GM18499 (cell line): ENCODE measurements around the gene LRRC7.
"Not testable (repeated sequence)": the region's sequence is repeated elsewhere in the genome, so short reads cannot be mapped to it uniquely, and the experiment has no call there.

Experiments used
- ATAC-seq: cut with Tn5 transposase; IDR thresholded peaks from one replicate; pipeline ENCODE4 v1.9.1; 2021; ENCODE audit warnings: moderate number of reproducible peaks; ENCODE audit not compliant: insufficient read depth, unreplicated experiment

LRRC7 gene

DNA sequence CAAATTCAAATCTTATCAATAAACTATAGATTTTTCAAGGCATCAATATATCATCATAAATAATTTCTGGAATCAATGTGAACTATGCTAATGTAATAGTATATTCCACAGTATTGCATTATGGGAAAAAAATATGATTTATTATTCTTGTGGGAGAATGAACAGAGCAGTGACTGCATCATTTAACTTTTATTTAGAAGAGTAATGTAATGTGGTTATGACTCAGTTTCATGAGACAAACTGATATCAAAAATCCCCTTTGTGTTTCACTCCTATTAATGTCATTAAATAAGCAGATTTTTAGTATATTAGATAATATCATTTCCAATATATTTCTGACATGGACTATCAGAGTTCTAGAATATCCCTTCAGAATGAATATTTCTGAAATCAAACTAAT, 450.0 kb downstream of the LRRC7 start:
- ATAC-seq = no peak

DNA sequence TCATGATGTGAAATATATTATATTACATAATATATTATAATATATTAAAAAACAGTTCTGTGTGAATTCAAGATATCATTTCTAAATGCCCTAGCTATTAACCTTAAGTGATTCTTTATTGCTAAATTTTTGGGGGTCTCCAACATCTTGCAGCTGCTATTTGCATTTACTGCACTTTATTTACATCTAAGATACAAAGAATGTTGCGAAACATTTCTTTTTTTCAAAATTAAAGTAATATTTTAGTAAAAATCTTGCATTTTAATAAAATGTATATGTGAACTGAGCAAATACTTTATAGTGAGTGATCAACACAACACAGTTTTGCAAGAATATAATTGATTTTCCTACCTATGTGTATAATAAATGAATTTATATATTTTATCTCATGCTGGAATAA, 456.6 kb downstream of the LRRC7 start:
- ATAC-seq = no peak

DNA sequence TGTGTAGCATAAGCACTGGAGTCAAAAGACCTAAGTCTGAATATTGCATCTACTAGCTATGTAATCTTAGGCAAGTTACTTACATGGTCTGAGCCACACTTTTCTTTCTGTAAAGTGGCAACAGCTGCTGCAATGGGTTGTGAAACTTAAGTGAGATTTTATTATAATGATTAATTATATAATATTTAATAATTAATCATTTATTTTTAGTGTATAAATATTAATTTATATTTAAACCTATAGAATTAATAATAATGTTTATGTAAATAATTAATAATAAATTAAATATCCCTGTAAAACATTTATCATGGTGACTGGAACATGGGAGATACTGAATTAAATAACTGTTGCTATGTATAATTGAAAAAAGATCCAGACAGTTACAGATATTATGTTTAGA, 457.3 kb downstream of the LRRC7 start:
- no peak for ATAC-seq

DNA sequence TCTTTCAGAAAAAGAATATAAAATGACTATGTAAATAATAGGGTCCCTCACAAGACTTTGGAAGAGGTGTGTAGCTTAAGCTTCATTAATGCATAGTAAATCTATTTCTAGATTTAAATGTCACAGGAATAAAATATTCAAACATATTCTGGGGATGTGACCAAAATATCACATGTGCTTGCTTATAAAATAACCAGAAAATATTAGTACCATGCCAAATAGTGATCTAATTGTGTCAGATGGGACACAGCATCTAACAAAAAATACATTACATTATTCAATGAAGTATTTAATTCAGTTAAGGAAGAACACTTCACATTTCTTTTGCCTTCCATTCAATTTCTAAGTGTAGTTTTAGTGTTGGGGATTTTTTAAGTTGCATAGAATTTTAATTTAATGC, 458.1 kb downstream of the LRRC7 start:
- no peak for ATAC-seq

DNA sequence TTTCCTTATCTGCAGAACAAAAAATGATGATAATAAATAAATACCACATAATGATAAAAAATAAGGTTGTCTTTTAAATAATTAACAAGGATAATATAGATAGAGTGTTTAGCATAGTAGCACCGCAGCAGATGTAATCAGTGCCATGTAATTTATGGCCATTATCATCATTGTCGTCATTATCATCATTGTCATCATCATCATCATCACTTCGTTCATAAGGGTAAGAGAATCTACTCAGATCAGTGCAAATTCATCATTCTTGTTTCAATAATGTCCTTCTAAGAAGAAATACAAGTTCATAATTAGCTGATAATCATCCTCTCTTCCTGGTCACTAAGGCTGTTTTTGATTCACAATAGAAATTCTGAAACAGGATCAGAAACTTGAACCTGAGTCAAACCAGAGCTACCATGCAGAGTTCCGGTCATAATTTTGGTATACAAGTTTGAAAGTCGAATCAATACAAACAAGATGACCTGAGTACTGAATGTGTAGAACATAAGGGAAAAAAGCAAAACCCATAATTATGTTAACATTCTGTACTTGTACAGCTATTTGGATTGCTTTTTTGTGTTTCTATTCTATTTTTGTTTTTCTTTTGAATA, 465.6 kb downstream of the LRRC7 start:
- ATAC-seq = peak; percentile 88

DNA sequence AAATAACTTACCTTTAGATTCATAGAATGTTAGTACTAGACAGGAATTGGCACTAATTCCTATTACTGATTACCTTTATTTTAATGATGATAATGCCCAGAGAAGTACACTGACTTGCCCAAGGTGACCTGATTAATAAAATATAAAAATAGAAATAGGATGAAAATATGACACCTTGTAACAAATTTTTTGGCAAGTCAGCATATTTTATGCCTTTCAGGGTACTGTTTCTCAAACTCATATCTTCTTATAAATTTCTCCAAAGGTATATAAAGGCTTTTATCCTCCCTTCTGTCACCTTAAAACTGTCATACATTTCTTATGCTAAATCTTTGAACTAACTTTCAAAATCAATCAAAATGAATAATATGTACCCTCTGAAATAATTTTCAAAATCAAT, 466.2 kb downstream of the LRRC7 start:
- no peak for ATAC-seq

DNA sequence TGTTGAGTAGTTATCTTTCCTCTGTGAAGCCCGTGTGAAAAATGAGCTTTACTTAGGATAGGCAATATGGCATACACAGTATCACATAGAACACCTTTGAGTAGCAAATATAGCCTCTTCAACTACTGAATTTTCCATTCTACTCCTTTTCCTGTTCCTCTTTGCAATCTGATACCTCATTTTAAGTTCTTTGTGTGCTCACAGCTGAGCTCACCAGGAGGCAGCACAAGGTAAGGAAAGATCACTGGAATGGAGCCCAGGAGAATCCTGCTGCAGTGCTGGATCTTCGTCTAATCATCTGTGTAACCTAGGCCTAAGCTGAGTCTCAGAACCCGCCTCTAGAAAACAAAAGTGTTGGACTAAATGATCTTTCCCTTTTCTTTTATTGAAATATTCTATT, 466.7 kb downstream of the LRRC7 start:
- no peak for ATAC-seq

DNA sequence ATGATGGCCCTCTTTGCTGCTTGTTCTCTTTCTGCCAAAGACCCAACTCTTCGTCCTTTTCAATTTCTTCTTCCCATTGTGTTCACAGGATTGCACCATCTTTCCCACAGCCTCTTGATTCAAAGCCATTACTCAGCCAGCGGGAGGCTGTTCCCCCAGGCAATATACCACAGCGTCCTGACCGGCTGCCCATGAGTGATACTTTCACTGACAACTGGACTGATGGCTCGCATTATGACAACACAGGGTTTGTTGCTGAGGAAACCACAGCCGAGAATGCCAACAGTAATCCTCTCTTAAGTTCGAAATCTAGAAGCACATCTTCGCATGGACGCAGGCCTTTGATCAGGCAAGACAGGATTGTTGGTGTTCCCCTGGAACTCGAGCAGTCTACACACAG, 470.3 kb downstream of the LRRC7 start:
- no peak for ATAC-seq

DNA sequence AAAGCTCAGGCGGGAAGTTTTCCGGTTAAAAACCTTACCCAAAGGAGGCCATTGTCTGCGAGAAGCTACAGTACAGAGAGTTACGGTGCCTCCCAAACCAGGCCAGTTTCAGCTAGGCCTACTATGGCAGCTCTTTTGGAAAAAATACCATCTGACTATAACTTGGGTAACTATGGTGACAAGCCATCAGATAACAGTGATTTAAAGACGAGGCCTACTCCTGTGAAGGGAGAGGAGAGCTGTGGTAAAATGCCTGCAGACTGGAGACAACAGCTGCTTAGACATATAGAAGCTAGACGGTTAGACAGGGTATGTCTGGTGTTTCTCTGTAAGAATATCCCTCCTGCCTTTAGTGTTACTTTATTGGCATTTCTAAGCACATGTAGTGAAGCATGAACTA, 471.8 kb downstream of the LRRC7 start:
- no peak for ATAC-seq

DNA sequence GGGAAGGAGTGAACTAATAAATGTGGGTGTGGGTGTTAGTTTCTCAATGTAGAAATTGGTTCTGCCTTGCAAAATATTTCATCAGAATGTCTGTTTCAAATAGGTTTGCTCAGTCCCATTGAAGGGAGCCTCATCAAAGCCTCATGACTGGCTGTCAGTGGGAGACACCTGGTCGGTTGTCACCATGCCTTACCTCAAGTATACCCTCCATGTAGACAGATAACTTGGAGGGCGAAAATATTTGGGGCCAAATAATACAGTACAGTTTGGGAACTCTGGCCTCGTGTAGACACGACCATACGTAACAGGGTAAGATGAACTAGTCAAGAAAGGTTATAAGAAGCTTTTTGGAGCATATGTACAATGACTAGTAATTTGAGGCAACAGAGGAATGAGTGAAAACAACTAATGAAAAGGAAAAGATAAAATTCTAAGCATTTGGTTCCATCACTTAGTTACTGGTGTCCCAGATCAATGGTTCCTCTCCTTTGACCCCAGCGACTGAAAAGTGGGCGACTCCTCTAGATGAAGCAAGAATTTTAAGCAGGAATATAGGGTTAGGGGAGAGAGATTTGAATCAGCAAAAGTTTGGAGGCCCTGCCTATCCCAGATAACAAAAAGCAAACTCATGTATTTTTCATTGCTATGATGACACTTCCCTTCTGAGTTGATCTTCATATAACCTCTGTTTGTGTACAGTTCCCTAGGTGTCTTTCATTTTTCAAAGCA, 473.8 kb downstream of the LRRC7 start:
- ATAC-seq = no peak

DNA sequence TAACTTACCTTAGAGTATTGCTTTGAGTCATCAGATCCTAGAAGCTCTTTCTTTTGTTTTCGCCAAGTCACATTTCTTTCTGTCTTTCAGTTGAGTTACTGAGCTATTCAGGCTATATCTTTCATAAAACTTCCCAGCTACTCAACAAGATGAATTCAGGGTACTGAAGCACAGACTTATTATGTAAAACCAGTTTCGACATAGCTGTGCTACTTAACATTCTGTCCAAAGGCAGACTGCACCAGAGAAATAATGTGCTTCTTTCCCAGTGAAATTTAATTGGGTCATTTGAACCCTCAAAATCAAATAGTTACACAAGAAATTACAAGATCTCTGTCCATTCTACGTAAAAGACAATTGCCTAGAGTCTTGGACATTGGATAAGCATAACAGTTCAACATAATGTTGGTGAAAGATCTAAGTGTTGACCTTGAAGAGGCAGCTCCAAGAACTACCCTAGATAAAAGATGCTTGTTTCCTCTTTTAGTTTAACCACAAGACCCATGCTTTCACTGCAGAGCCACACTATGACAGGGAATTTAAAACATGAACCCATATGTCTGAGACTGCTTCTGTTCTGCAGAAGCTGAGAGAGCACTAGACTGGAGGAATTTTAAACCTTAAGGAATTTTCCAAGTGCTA, 474.5 kb downstream of the LRRC7 start:
- no peak for ATAC-seq

DNA sequence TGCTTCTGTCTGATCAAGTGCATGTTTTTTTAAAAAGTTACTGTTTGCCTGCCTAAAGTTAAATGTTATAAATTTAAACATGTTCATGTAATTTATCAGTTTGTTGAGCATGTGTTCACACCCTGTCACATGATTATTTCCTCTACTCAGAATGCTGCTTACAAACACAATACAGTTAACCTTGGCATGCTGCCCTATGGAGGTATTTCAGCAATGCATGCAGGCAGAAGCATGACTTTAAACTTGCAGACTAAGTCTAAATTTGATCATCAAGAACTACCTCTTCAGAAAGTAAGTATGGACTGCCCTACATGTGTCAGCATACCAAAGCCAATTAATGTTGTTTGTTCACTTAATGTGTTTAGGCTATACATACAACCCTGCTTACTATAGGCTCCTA, 476.1 kb downstream of the LRRC7 start:
- ATAC-seq = no peak

DNA sequence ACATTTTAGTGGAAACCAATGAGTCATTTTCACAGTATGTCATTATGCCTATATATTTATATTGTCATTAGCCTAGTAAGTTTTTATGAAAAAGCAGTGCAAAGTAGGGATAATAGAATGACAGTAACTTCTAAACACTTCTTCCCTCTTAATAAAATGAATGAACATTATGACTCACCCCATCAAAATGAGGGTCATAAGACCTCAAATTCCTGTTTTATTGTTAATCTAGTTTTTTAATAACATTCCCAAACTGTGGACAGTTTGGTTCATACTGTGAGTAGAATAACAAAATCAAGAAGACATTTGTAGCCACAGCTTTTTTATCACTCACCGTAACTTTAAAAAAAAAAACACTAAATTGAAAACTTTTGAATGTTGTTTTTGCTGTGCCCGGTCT, 477.1 kb downstream of the LRRC7 start:
- no peak for ATAC-seq

DNA sequence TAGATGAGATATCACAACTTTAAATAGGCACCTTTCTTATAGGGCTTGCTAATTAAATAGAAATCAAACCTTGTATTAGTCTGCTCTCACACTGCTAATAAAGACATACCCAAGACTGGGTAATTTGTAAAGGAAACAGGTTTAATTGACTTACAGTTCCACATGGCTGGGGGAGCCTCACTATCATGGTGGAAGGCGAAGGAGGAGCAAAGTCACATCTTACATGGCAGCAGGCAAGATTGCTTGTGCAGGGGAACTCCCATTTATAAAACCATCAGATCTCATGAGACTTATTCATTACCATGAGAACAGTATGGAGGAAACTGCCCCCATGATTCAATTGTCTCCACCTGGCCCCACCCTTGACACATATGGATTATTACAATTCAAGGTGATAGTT, 477.9 kb downstream of the LRRC7 start:
- not testable (repeated sequence) for ATAC-seq

DNA sequence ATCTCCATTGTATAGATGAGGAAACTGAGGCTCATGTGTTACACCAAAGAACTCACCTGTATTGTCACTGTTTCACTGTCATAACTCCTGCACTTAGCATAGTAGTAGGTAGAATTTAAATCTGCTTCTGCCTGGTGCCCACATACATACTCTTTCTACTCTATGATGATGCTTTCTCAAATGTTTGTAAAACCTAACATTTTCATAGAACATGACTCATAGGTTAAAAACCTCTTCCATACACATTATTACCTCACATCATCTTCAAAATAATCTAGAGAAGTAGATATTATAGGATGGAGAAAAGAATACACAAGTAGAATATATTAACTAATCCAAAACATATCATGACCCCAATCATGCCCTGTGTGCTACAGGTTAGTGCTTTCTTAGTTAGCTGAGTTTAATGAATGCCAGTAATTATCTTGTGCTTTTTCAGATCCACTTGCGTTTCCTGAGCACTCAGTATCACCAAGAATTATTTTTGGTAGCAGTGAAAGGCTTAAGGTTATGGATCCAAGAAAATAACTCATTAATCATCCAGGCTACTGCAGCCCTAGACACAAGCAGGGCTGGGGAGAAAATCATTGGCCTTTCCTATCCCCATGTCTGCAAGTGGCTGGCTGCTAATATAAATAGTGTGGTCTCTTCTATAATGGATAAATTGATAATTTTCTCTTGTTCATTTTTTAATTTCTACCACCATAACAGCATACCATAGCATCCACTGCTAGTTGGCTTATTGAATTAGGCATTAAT, 480.8 kb downstream of the LRRC7 start:
- no peak for ATAC-seq

DNA sequence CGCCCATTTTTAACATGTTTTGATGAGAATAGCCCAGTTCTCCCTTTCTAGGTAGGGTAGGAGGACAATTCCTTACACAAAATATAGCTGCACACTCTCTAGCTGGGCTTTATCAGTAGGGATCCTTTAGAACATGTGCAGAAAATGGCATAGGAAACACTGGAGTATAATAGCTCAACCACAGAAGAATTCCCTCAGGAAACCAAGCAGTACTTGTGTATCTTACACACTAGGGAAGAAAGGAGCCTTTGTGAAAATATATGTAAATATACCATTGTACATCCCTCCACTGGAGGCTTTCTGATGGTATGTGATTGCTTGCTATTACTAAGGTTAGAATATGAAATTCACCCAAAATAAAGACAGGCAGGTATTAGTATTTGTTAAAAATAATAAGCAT, 484.2 kb downstream of the LRRC7 start:
- no peak for ATAC-seq

DNA sequence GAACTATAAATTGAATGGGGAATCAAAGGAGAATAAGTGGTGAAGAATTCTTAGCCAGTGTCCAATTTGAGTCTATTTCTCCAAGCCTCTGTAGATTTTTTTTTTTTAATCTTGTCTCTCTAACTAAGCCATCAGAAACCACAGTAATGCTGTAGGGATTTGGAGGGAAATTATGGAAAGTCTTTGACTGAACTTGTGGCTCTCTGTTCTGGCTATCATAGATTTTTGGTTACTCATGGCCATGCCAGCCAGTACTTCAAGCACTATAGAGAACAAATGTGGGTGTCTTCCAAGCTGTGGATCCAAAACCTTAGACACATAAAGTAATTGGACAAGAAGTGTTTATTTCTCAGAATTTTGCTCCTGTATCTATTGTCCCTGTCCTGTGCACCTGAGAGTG, 489.8 kb downstream of the LRRC7 start:
- no peak for ATAC-seq

DNA sequence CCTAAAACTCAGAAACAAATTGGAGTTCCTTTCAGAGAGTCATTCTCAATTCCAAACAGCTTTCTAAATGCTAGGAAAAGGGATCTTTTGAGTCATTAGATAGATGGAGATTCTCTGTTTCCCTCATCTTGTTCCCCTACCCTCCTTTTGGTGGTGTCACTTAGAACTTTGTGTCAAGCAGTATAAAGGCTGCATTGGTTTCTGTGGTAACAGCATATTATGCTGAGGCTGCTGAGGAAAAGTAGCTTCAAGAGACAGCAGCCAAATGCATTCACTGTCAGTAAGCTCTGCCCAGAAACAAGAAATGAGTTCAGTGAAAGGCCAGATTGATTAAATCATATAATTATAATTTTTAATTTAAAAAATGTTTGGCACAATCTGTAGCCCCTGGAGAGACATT, 493.5 kb downstream of the LRRC7 start:
- no peak for ATAC-seq

DNA sequence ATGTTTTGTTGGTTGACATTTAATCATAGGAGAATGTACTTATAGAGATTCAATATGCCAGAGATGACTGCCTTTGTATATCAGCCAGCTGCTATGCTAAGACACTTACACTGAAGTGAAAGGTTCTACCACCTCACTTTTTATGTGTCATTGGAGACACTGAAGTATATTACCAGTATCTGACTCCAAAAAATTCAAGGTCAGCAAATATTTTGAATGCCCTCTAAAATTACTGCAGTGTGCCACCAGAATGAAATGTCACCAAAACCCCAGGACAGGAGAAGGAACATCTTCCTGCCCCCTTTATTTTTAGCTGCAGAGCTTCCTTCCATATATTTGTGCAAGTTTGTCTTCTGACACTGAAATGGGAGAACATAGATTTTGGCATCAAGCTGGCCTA, 496.1 kb downstream of the LRRC7 start:
- no peak for ATAC-seq

DNA sequence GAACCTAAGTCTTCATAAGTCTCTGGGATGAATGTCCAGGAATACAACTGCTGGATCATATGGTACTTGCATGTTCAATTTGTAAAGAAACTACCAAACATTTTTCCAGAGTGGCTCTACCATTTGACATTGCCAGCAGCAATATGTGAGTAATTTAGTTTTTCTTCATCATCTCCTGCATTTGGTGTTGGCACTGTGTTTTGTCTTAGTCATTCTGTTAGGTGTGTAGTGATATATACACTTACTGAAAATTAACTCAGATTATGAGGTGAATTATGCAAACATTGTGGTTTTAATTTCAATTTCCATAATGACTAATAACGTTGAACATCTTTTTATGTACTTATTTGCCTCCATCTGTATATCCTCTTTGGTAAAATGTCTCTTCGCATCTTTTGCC, 499.0 kb downstream of the LRRC7 start:
- ATAC-seq = no peak

DNA sequence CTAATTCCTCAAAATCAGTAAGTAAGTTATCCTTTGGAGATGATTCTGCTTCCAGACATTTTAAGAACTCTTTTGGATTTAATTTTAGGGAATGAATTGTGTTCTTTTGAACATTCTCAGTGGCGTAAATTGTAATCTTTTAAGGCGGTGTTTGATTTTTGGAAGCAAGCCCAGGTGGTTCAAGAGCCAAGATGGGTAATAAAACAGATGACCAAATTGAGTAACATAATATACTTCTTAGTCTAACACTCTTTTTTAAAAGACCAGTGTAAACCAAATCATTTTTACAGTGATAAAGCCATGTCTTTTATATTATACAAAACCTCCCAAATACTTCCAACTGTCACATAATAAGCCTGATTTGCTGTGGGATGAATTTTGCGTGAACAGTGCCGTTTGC, 503.9 kb downstream of the LRRC7 start:
- ATAC-seq = no peak
